HG03159 (cell line): ENCODE results near the gene PACSIN1.
"Not testable (repeated sequence)": the region's sequence is repeated elsewhere in the genome, so short reads cannot be mapped to it uniquely, and the experiment has no call there.

Experiments used
- ATAC-seq: cut with Tn5 transposase; IDR thresholded peaks from one replicate; pipeline ENCODE4 v1.9.1; 2021; ENCODE audit warnings: mild to moderate bottlenecking, moderate library complexity; ENCODE audit not compliant: unreplicated experiment

The PACSIN1 gene

GRCh38 chr6:34484899-34485298 is 19.0 kb downstream of the PACSIN1 start:
- no peak for ATAC-seq

GRCh38 chr6:34485321-34486060 is 19.6 kb downstream of the PACSIN1 start:
- no peak for ATAC-seq

GRCh38 chr6:34486106-34486740 is 20.3 kb downstream of the PACSIN1 start:
- ATAC-seq = no peak

GRCh38 chr6:34486886-34487285 is 21.0 kb downstream of the PACSIN1 start:
- not testable (repeated sequence) for ATAC-seq

- ATAC-seq = no peak
Observed at GRCh38 chr6:34487536-34487935, 21.7 kb downstream of the PACSIN1 start.

GRCh38 chr6:34489207-34489805 is 23.4 kb downstream of the PACSIN1 start:
- no peak for ATAC-seq

DNA sequence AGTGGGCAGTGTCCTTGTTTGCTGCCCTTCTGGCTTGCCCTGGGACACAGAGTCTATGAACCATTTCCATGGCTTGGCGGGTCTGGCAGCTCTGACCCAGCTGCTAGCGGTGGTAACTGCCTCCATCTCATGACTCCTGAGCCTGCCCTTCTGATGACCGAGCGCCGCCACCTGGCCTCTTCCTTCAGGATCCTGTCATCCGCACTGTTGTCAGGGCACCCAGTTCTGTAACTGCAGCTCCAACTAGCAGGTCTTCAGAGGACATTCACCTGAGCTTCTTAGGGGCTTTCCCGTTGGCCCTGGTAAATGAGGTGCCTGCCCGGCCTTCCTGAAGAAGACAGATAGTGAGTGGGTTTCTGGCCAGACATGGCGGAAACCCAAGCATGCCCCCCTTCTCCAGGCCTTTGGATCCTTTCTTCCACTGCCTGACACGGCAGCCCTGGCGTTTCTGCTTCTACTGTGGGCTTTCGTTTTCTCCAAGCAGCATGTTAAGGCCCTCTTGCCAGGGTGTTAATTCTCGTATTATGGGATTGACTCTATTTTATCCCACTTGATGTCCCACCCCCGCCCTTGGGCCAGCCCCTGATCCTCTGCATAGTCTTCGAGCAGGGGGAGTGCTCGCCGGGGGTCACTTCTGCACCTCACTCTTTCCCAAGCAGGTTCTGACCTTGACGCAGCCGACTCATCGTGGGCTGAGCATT is 24.7 kb downstream of the PACSIN1 start:
- ATAC-seq = no peak

- no peak for ATAC-seq
Observed at GRCh38 chr6:34491091-34491430, 25.2 kb downstream of the PACSIN1 start.

DNA sequence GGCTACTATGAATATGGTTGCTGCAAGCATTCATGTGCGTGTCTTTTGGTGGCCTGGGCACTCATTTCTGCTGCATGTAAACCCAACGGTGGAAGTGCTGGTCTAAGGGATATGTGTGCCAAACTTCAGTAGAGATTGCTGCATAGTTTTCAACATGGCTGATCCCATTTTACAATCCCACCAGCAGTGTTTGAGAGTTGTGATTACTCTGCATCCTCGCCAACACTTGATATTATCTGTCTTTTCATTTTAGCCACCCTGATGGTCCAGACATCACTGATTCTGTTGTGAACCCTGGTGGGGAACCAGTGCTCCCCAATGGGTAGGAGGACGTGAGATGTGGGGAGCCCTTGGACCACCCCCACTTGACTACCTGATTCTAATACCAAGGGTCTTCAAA is 27.5 kb downstream of the PACSIN1 start:
- ATAC-seq = no peak

DNA sequence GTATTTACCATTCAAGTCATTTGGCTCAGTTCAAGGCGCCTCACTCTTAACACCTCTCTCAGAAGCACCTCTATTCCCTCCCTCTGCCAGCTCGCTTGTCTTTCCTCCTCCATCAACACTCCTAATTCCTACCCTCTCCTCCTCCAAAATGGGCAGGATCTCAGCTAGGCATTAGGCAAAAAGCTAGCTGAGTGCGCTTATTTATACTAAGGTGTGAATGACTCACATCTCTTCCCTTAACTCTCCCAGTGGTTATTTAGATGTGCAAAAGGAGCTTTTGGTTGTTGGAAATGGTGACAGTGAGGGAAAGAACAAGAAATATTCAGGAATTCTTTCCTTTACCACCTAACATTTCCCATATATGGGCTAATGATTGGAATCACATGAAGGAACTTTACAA is 29.1 kb downstream of the PACSIN1 start:
- no peak for ATAC-seq

- no peak for ATAC-seq
Observed at GRCh38 chr6:34496103-34496685, 30.3 kb downstream of the PACSIN1 start.

- ATAC-seq = no peak
Observed at GRCh38 chr6:34497411-34497810, 31.5 kb downstream of the PACSIN1 start.

- ATAC-seq = no peak
Observed at GRCh38 chr6:34506718-34507117, 40.8 kb downstream of the PACSIN1 start.

GRCh38 chr6:34508425-34508824 is 42.5 kb downstream of the PACSIN1 start:
- ATAC-seq = no peak

GRCh38 chr6:34509782-34510181 is 43.9 kb downstream of the PACSIN1 start:
- no peak for ATAC-seq

- no peak for ATAC-seq
Observed at GRCh38 chr6:34510299-34510698, 44.4 kb downstream of the PACSIN1 start.

DNA sequence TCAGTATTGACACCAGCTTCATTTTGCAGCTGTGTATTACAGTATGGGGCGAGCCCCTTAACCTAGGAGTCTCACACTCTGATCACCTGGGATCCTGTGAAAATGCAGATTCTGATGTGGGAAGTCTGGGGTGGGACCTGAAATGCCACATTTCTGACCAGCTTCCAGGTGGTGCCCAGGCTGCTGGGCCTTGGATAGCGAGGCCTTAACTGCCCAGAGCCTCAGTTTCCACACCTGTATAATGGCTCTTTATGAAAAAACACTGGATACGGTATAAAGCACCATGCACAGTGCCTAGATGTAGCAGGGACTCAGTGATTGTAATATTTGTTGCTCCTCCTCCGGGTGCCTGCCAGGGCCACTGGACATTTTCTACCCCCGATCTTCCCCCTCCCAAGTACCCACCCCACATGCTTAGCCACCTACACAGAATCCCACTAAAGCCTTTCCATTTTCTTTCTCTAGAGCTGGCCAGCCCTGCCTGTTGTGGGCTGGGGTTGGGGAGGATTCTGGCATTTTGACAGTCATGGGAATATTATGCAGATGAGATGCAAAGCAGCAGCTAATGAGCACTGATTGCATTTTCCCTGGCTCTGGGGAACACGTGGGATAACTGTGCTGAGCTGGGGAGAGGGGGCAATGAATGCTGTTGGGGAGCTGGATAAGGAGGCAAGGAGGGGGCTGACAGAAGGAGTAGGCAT is 45.5 kb downstream of the PACSIN1 start:
- ATAC-seq = no peak

GRCh38 chr6:34511915-34512737 is 46.2 kb downstream of the PACSIN1 start:
- no peak for ATAC-seq

DNA sequence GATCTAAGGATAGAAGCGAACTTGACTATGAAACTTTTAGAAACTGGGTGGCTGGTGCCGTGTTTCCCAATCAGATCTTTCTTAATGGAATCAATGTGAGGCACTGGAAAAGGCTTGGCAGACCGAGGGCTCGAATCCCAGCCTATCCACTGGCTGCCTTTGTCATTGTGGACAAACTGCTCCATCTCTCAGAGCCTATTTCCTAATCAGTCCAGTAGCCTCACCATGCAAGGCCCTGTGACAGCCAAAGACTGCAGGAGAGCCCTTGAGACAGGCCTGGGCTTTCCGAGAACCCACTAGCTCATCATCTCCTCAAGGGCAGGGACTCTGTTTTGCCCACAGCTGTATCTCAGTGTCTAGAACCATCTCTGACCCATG is 46.9 kb downstream of the PACSIN1 start:
- no peak for ATAC-seq

GRCh38 chr6:34513646-34514045 is 47.8 kb downstream of the PACSIN1 start:
- no peak for ATAC-seq
